GM19455 (cell line): ENCODE results near the gene NT5C3A.
A peak's percentile ranks its signal among the peaks of the same experiment; 100 is the strongest.
"Not testable (repeated sequence)": the region's sequence is repeated elsewhere in the genome, so short reads cannot be mapped to it uniquely, and the experiment has no call there.

Experiments used
- ATAC-seq: cut with Tn5 transposase; IDR thresholded peaks from one replicate; pipeline ENCODE4 v1.9.1; 2021; ENCODE audit not compliant: unreplicated experiment

The NT5C3A gene

DNA sequence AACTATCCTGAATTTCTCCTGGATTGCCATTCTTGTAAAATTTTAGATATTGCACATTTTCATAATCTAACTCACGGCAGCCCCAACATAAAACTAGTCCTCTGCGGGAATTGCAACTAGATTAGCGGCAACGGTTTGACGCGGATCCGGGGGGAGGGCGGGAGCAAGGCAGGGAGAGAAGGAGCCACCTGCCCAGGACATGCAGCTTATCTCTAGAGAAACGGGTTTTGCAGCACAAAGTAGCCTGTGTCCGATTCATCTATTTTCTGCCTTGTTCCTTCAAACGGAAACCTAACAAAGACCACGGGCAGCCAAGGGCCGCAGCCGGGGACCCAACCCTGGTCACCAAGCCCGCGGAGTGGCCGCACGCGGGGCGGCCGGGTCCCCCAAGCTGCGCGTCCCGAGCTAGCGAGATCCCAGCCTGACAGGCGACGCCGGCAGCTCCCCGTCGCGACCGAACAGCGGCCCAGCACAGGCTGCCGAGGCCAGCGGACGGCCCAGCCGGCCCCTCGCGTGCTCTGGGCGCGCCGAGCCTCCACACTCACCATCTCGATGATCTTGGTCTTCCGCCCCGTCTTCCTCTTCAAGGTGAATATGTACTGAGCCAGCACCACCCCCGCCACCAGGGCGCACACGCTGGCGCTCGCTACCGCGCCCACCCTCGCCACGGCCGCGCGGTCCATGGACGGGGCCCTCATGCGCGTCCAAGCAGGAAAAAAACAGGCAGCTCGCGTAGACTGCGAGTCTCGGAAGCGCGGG is at the start of gene NT5C3A:
TSS of gene NT5C3A (minus strand) at position 754 of the 759 bp plus-strand sequence. CDS start at position 683, 71 bp downstream.
- peak; percentile 44 for ATAC-seq

DNA sequence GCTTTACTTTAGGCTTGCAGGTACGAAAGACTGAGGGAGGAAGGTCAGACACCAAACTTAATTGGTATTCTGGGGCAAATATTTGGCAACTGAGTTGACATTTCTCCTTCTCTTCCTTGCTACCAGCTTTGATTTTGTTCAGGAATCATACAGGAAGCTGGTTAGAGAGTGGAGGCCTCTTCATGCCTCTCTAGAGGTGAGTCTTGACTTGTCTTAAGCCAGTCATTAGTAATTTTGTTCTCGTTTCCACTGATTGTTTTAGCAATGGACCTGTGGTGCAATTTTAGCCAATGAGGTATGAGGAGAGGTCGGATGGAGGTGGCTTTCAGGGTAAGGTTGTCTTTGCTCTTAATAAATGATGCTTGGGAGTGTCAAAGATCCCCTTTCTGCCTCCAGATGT is 49.0 kb upstream of the NT5C3A start:
- ATAC-seq, result no peak

DNA sequence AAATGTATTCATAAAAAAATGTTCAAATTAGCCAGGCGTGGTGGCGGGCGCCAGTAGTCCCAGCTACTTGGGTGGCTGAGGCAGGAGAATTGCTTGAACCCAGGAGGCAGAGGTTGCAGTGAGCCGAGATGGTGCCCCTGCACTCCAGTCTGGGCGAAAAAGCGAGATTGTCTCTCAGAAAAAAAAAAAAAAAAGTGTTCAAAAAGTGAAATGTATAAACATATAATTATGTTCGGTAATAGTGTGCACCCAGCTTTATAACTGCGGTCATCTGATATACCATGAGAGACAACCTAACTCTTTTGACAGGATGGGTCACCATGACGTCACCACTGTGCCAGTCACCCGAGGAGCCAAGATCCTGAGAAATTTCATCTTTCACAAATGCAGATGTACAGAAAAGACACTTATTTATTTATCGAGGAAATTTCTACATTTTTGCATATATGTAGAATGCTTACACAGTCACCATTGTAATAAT is 47.2 kb upstream of the NT5C3A start:
- no peak for ATAC-seq

DNA sequence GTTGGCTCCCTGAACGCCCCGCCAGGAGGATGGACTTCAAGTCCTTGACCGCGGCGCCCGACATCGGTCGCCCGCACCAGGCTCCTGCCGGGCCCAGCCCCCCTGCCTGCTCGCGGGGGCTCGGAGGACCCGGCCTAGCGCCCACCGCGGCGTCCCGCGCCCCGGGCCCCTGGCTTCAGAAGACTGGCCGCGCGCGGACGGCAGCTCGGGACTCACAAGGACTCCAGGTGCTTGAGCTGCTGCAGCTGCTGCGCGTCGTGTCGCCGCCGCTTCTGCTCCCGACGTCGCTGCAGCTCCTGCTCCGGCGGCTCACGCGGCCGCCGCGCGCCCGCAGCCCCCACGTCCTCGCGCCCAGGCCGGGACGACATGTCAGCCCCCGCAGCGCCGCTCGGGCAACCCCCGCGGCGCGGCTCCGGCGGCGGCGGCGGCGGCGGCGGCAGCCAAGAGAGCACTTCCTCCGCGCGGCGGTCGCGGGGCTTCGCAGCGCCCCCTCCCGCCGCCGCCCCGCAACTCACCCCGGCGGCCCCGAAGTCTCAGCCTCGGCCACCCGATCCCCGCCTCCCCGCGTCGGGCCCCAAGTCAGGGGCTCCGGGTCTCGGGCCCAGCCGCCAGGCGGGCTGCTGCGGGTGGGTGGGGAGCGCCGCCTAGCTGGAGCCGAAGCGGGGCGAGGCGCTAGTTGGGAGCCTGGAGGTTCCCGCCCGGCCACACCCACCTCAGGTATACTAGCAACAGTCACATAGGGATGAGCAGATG is 46.6 kb upstream of the NT5C3A start, which contains the start of gene RP9:
TSS of gene RP9 (minus strand) at position 400 of the 753 bp plus-strand sequence. CDS start at position 368, 32 bp downstream.
- peak; percentile 94 for ATAC-seq

DNA sequence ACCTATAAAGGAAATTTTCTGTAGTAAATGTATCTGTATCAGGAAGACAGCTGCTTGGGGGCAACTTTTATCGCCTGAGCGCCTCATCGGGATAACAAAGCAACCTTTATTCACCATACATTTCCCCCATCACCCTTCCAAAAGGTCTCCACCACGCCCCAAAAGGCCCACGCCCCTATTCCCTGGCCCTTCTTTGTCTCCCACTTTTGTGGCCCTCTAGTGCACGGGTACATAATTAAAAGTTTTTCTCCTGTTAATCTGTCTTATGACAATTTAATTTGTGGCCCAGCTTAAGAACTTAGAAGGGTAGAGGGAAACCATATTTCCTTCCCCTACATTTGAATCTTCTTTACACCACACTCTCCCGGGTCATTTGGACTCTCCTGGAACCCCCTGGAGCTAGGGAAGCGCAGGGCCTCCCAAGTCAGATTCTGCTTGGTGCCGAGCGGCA is 46.0 kb upstream of the NT5C3A start:
- peak; percentile 15 for ATAC-seq

DNA sequence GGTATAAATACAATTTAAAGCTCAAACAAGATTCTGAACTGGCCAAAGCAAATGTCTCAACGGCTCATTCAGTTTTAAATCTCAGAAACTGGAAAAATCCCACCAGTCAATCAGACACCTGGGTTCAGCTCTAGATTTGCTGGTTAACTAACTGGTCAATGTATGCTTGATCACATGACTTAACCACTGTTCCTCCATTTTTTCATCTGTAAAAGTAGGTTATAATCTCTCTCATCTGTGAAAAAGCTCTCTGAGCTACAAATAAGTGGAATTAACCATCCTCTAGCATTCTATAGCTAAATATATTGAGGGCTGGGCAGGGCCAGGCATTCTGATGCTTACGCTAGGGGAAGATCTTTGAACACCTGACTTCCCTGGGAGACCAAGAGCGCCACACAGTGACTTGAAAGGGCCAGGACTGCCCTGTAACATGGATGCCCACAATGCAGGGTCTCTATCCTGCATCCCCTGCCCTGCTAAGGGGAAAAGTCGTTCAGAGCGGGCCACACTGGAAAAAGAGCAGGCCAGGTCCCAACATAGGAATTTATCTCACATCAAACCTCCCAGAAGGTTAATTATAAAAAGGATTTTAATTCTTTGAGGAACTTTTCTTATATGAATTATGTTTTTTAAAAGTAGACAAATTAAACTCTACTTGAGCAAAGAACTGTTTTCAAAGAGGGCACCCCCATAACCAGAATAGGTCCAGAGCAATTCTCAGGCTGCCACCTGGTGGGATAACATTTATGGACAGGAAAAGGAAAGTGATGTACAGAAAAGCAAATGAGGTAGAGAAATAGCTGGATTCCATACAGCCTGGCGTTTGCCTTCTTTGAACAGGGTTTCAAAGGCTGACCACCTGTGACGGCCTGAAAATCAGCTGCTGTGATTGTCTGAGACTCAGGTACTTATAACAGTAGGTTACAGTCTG is 44.8 kb upstream of the NT5C3A start:
- ATAC-seq, result no peak

DNA sequence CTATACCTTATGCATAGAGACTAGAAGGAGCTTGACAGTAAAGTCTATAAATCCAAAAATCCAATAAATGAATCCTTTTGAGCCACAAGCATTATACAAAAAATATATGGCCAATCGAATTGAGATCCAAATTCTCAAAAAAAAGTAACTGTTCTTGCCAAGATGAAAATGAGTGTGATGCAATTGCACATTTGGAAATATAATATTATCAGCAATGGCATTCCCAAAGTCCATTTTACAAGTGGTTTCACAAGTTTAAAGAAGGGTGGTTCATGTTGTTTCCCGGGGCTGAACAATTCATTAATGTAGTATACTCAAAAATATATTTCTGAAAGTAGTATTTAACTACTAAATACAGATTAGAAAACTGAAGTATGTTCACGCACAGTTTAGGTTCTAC is 39.3 kb upstream of the NT5C3A start:
- ATAC-seq, result no peak

DNA sequence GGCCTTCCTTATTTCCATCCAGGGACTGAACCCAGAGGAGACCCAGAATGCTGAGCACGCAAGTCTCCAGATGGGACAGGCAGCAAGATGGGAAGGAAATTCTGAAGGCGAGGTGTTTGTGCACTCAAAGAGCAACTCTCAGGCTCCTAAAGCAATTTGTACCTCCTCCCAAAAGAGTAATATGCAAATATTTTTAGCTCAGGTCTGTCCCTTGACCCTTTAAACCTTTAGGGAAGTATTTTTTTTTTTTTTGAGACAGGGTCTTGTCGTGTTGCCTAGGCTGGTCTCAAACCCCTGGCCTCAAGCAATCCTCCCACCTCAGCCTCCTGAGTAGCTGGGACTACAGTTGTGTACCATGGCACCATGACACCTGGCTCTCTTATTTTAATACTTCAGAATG is 38.2 kb upstream of the NT5C3A start:
- no peak for ATAC-seq

DNA sequence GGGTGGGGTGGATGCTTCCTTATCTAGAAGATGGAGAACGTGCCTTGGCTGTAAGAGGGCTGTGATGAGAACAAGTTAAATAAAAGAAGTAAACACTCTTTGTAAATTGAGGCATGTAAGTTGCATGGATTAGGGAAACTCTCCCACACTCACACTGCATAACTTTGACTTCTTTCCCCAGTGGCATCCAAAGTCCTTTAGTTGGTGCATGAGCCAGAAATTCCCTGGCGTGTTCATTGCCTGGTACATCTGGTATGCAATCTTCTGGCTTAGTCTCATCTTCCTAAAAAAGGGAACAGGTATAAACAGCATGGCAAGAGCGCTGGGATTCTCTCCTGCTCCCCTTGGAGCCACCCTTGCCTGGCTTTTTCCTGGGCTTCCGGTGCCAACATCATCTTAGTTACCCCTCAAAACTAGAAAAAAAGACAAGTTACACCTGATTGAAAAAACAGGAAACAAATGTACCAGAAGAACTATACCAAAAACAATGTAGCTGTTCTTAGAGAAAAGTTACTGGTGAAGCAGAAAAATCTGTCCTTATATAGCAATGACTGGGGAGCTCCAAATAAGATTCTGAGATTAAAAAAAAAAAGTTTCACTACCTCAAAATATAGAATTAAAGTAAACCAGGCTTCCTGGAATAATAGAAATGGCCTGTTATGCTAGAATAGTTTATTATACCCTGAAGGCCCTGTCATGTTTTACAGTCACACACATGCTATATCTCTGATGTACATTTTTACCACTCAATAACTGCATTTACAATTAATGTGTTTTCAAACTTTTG is 36.8 kb upstream of the NT5C3A start:
- ATAC-seq, result no peak

DNA sequence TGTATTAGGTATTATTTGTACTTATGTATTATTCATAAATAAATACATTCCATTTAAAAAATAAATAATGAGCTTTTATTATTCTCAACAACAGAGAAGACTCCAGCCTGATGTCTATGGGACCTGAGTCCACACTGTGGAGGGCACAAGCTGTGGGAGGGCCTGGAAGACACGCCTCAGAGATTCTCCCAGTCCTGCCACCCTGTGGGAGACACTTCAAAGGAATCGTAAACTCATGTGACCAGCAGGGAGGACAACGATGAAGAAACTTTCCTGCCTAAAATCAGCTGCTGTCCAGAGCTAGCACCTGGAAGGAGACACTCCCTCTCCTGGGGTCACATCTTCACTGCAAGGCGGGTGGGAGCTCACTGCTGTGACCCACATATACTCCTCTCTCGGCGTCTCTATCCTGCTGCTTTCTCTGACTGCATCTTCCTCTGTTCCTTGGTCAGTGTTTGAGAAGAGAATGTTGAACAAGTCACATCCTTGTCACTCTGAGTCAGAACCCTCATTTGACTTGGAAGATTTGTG is 32.2 kb upstream of the NT5C3A start:
- ATAC-seq, result not testable (repeated sequence)

DNA sequence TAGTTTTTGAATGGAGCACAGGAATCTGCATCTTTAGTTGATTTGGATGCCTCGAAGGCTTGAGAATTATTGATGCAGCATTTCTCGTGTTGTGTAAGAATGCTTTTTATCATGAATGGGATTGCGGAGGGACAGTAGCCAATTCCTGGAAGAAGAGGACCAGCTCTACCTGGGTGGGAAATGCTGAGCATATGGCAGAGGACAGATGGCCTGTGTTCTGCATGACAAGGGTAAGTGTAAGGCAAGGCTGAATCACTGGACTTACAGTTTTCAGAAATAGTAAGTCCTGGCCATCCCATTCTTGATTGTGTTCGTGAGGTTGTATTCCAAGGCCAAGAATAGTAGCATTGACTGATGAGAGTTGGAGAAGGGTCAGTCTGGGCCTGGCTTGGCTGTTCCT is 30.7 kb upstream of the NT5C3A start:
- no peak for ATAC-seq

DNA sequence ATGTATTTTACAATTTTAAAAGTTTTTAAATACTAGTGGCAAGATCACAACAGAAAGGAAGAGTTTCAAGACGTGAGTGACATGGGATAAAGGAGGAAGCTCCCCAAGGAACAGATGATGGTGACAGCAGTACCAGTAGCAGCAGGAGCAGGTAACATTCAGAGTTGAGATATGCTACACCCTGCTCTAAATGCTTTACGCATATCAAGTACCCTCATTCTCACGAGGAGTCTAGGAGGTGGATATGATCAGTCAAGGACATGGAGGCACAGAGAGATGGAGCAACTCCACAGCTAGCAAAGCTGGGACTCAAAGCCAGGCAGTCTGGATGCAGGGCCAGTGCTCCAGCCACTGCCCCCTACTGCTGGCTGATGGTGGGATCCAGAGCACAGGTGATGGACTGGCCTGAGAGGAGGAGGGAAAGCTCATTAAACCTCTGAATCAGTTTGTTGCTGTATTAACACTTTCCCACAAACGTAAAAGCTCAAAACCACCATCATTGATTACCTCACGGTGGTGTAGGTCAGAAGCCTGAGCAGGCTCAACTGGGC is 29.1 kb upstream of the NT5C3A start:
- ATAC-seq, result no peak

DNA sequence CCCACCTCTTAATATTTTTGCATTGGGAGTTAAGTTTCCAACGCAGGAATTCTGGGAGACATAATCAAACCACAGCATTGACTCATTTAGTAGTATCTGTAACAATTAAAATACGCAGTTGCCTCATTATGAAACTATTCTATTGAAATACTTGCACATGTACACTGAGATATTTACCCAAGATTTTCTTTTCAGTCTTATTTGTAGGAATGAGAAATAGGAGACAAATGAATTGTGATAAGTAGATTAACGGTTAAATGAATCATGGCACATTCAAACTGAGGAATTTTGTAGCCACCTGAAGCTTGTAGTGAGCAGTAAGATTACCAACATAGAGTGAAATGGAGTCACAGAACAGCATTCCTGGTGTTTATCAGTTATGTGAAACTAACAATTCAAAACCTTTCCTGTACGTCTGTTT is 28.5 kb upstream of the NT5C3A start:
- no peak for ATAC-seq

DNA sequence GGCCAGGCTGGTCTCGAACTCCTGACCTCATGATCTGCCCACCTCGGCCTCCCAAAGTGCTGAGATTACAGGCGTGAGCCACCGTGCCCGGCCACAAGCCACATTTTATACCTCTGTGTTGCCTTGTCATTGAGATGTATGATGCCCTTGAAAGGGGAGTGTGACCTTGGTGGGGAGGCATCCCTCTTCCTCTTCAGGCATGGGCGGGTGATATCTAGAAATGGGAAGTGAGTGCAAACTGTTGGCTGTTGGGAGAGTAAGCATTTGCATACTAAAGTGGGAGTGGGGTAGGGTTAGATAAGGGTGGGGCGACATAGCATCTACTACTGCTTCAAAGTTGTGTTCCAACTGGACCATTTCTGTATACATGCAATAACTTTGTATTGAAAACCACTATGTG is 26.6 kb upstream of the NT5C3A start:
- no peak for ATAC-seq

DNA sequence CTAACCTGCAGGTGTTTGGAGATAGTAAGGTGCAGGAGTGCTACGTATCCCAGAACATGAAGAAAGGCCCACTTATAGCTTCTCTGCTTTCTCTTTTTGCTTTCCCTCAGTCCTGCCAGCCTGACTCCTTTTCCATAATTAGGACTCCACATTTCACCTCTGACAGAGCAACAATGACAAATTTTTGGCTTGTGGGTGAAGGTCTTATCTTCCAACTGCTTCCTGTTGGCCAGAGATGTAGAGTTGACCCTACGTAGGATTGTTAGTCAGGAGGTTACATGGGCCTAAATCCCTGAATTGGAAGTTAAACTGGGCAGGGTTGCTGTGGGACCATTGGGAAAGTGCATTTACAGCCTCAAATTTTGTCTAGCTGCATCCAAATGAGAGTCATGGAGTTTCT is 25.3 kb upstream of the NT5C3A start:
- ATAC-seq, result no peak

DNA sequence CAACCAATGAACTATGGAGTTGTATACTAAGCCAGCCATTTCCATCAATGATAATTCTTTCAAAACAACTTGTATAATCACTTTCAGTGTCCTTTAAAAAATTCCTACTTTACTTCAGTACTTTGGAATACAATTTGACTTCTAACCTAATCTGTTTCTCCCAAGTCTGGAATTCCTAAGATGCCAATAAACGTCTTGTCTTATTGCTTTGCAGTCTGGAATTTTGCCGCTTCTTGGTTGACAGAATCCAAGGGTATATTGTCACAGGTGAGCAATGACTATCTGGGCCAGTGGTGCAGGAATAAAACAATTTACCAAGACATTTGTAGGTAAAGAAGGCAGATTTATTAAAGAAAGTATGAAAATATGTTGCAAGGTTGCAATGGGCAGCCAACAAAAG is 24.8 kb upstream of the NT5C3A start:
- no peak for ATAC-seq

DNA sequence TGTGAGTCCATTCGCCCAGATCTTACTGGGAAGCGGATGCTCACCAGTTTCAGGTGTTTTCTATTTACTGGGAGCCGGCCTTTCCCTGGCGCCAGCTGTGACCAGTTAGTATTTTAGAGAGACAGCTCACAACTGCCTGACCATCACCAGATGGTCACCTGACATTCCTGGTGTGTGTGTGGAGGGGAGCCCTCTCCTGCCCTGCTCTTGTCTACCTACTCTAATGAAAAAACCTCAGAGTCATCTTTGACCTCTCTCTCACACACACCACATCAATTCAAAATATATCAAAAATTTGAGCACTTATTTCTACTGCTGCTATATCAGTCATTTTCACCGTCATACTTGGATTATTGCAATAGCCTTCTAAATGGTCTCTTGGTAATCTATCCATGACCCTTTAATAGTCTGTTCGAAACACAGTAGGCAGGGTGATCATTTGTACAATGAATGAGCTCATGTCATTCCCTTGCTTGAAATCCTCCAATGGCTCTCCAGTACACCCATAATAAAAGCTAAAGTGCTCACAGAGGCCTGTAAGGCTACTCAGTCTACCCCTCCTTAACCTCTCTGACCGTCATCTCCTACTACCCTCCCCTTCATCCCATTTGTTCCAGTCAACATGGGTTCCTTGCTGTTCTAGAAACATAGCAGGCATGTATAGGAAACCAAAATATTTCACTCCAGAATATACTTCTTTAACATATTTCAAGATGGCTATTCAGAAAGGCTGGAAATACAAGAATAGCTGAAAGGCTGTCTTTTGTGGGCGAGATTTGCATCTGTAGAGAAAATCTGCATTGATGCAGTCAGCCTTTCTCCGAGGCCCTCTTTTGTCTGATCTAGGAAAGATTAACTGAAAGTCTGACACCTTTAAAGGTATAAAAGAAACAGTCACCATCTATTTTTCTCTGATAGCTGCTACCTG is 17.5 kb upstream of the NT5C3A start:
- ATAC-seq, result no peak

DNA sequence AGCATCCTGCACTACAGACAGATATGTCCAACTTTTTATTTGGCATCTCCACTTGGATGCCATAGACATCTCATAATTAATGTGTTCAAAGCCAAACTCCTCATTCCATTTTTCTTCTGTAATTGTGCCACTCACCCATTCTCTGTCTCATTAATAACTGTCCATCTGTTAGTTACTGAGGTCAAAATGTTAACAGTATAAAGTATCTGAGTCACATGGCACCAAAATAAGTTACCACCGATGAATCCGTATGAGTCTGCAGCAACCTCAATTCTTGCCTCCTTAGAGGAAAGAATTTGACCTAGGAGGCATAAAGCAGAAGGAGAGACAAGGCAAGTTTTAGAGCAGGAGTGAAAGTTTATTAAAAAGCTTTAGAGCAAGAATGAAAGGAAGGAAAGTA is 16.5 kb upstream of the NT5C3A start:
- ATAC-seq, result no peak

DNA sequence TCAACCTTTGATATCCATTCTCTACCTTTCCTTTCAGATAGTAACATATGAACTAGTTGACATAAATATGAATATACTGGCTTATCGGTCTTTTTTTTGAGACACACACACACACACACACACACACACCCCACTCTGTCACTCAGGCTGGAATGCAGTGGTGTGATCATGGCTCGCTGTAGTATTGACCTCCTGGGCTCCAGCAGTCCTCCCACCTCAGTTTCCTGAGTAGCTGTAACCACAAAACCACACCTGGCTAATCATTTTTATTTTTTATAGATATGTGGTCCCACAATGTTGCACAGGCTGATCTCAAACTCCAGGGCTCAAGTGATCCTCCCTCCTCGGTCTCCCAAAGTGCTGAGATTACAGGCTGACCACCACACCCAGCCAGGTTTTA is 14.2 kb upstream of the NT5C3A start:
- ATAC-seq, result no peak
